ENCODE measurements around the gene COL16A1. TPM values are rescaled to one million over a fixed set of nuclear protein-coding genes. Genes with fewer than 3 reads are reported as not detected.
A peak's percentile ranks its signal among the peaks of the same experiment; 100 is the strongest.

COL16A1 gene
- total RNA-seq, 4 donors from 2014 or later, result 79.7 to 128 (median 94.7) TPM

DNA sequence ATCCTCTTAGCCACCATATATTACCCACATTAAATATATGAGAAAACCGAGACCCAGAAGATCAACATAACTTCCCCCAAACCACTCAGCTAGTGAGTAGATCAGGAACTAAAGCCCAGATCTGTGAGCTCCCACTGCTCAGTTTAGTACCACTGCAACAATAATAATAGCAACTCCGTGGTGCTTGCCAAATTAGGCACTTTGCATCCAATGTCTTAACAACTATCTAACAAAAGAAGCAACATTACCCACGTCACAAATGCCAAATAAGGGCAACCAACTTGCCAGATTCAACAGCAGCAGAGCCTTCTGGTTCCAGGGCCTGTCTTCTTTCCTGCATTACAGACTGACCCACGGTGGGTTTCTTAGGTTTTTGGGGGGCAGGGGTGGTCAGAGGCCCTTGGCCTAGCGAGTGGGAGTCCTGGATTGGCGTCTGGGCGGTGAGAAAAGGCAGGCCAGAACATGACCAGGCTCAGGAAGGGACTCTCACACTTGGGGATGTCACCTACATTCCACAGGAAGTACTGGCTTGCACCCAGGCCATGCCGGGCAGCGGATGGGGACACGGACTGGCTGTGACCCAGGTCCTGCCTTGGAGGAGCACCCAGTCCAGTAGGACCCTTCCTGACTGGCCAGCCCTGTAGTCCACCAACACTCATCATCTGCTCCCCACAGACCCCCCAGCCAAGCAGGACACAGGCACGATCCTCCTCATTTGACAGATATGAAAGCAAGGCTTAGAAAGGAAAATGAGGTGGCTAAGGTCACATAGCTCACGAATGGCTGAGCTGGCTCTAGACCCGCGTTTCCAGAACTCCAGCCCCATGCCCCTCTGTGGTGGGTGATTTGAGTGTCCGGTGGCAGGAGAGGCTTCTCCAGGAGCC is 81.7 kb downstream of the COL16A1 start:
- WGBS, 2 donors, result 74 to 78% methylated on average over 15 of the region's 15 CpGs
- peak in 1 of 2 donors; percentile 78 for DNase-seq (ENCODE audit: low spot score in 2 of 2)
- H3K4me3 ChIP-seq (ENCODE audit: low read depth, poor library complexity, severe bottlenecking), result no peak overlapping the region
- no peak for TF ChIP-seq POLR2A (IDR thresholded peaks at IDR 0.05)
- TF ChIP-seq, protein P1, sequence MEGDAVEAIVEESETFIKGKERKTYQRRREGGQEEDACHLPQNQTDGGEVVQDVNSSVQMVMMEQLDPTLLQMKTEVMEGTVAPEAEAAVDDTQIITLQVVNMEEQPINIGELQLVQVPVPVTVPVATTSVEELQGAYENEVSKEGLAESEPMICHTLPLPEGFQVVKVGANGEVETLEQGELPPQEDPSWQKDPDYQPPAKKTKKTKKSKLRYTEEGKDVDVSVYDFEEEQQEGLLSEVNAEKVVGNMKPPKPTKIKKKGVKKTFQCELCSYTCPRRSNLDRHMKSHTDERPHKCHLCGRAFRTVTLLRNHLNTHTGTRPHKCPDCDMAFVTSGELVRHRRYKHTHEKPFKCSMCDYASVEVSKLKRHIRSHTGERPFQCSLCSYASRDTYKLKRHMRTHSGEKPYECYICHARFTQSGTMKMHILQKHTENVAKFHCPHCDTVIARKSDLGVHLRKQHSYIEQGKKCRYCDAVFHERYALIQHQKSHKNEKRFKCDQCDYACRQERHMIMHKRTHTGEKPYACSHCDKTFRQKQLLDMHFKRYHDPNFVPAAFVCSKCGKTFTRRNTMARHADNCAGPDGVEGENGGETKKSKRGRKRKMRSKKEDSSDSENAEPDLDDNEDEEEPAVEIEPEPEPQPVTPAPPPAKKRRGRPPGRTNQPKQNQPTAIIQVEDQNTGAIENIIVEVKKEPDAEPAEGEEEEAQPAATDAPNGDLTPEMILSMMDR (IDR thresholded peaks at IDR 0.05), result no peak
- intact Hi-C loops (cut with DNase I; ENCODE audit: low total_unique reads), result no loop called here

DNA sequence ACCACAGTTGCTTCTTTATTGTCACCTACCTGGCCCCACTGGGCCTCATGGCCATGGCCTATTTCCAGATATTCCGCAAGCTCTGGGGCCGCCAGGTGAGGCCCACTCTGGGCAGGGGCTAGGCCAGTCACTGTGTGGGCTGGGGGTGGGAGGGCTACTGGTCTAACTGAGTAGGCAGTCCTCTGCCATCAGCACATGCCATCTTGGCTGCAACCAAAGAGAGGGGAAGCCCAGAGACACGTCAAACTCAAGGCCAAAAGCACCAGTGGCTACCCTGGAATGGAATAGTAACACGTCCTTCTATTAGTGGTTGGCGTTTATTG is 82.4 kb downstream of the COL16A1 start:
- no peak overlapping the region for H3K4me3 ChIP-seq (ENCODE audit: low read depth, poor library complexity, severe bottlenecking)
- peak in 1 of 2 donors; percentile 65 for DNase-seq (ENCODE audit: low spot score in 2 of 2)
- TF ChIP-seq, protein P1 (IDR thresholded peaks at IDR 0.05), result no peak
- no peak for TF ChIP-seq POLR2A (IDR thresholded peaks at IDR 0.05)
- WGBS, 2 donors, result 89 to 92% methylated on average over 5 of the region's 5 CpGs
- intact Hi-C loops (cut with DNase I; ENCODE audit: low total_unique reads), result no loop called here

DNA sequence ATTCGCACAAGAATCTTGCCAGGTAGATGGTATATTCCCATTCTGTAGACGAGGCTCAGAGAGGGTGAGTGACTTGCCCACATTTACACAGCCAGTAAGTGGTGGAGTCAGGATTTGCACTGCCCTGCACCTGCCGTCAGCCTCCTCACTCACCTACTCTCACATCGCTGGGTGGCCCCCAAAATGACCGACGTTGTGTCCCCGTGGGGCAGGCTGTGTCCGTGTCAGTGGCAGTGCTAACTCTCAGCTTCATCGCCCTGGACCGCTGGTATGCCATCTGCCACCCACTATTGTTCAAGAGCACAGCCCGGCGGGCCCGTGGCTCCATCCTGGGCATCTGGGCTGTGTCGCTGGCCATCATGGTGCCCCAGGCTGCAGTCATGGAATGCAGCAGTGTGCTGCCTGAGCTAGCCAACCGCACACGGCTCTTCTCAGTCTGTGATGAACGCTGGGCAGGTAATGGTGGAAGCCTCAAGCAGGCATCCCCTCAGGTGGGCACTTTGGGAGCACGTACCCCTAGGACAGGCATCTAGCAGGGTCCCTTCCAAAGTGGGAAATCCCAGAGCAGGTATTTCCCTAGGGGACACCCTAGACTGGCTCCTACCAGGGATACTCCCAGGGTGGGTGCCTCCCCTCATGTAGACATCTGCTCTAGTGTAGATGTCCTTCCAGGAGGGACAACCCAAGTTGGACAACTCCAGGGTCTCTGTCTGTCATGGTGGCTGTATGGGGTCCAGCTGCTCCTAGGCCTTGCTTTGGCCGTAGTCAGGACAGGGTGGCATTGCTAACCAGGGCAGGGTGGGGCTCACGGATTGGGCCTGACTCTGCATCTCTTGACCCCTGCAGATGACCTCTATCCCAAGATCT is 83.0 kb downstream of the COL16A1 start:
- intact Hi-C loops (cut with DNase I; ENCODE audit: low total_unique reads), result no loop called here
- WGBS, 2 donors, result 87 to 92% methylated on average over 16 to 19 of the region's 20 CpGs
- DNase-seq (ENCODE audit: low spot score in 2 of 2), result peak in 1 of 2 donors; percentile 68
- TF ChIP-seq, protein P1 (IDR thresholded peaks at IDR 0.05), result no peak
- no peak for TF ChIP-seq POLR2A (IDR thresholded peaks at IDR 0.05)
- no peak overlapping the region for H3K4me3 ChIP-seq (ENCODE audit: low read depth, poor library complexity, severe bottlenecking)

DNA sequence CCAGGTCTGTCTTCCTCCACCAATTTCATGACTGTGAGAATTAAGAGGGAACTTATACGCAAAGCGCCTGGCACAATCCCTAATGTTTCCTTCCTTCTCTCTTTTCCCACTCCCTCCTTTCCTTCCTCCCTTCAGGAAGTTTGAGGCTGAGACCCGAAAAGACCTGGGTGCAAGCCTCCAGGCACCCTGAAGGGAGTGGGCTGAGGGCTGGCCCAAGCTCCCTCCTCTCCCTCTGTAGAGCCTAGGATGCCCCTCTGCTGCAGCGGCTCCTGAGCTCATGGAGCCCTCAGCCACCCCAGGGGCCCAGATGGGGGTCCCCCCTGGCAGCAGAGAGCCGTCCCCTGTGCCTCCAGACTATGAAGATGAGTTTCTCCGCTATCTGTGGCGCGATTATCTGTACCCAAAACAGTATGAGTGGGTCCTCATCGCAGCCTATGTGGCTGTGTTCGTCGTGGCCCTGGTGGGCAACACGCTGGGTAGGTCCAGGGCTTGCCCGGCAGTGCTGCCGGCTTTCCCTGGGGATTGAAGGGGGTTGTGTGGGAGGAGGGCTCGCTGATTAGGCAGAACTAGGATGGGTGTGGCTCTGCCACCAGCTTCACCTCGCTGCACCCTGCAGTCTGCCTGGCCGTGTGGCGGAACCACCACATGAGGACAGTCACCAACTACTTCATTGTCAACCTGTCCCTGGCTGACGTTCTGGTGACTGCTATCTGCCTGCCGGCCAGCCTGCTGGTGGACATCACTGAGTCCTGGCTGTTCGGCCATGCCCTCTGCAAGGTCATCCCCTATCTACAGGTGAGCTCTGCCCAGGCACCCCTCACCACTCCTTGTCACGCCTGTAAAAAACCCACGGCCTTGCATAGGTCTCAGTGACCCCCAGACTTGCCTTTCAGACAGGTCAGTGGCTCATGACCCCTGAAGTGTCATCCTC is 84.6 kb downstream of the COL16A1 start:
- no peak overlapping the region for H3K4me3 ChIP-seq (ENCODE audit: low read depth, poor library complexity, severe bottlenecking)
- TF ChIP-seq, protein P1 (IDR thresholded peaks at IDR 0.05), result no peak
- TF ChIP-seq POLR2A (IDR thresholded peaks at IDR 0.05), result no peak
- intact Hi-C loops (cut with DNase I; ENCODE audit: low total_unique reads), result no loop called here
- peak in 1 of 2 donors; percentile 80 for DNase-seq (ENCODE audit: low spot score in 2 of 2)
- 72 to 82% methylated on average over 15 to 23 of the region's 23 CpGs for WGBS, 2 donors

Measured in lower leg skin (tissue), 4 donors.